ENCODE results near the gene SOX10. TPM values are rescaled to one million over a fixed set of nuclear protein-coding genes. Genes with fewer than 3 reads are reported as not detected.

The SOX10 gene
- total RNA-seq, 2 experiments from 2014 or later, result not detected

- CTCF ChIA-PET, result no interaction called here
- Histone ChIP-seq H3K27ac (ENCODE audit: low read depth in 1 of 2, low read length in 2 of 2) (no peak overlapping the region), H3K27me3 (ENCODE audit: control insufficient read depth in 1 of 2, insufficient read depth in 2 of 2, low read length in 2 of 2) (no peaks in the 10 kb centered on the region), H3K4me1 (ENCODE audit: insufficient read depth, low read length) (no peaks in the 10 kb centered on the region), H3K36me3 (ENCODE audit: insufficient read depth, low read length) (no peaks in the 10 kb centered on the region), H3K9me3 (ENCODE audit: control insufficient read depth in 1 of 2, insufficient read depth in 1 of 2, low read length in 2 of 2) (peaks cover 0 to 4% of the 10 kb centered on the region in 2 experiments), H3K4me3 (ENCODE audit: low read length) (no peak overlapping the region)
- Mint-ChIP-seq H3K4me1 (ENCODE audit: low read depth) (no peaks in the 10 kb centered on the region), H3K27ac (no peak overlapping the region), H3K36me3 (ENCODE audit: low read depth) (peaks cover 7% of the 10 kb centered on the region), H3K27me3 (no peaks in the 10 kb centered on the region), H3K4me3 (no peak overlapping the region), H3K9me3 (no peaks in the 10 kb centered on the region)
- POLR2A ChIA-PET, result no interaction called here
- ATAC-seq (ENCODE audit: poor library complexity), result no peak
- no peak for DNase-seq
- TF ChIP-seq, protein P1, sequence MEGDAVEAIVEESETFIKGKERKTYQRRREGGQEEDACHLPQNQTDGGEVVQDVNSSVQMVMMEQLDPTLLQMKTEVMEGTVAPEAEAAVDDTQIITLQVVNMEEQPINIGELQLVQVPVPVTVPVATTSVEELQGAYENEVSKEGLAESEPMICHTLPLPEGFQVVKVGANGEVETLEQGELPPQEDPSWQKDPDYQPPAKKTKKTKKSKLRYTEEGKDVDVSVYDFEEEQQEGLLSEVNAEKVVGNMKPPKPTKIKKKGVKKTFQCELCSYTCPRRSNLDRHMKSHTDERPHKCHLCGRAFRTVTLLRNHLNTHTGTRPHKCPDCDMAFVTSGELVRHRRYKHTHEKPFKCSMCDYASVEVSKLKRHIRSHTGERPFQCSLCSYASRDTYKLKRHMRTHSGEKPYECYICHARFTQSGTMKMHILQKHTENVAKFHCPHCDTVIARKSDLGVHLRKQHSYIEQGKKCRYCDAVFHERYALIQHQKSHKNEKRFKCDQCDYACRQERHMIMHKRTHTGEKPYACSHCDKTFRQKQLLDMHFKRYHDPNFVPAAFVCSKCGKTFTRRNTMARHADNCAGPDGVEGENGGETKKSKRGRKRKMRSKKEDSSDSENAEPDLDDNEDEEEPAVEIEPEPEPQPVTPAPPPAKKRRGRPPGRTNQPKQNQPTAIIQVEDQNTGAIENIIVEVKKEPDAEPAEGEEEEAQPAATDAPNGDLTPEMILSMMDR (IDR thresholded peaks at IDR 0.05), result no peak
- intact Hi-C loops (cut with DNase I, micrococcal nuclease), result no loop called here
These were observed 1.5 kb upstream of the SOX10 start for GRCh38 chr22:37985751-37986281.

DNA sequence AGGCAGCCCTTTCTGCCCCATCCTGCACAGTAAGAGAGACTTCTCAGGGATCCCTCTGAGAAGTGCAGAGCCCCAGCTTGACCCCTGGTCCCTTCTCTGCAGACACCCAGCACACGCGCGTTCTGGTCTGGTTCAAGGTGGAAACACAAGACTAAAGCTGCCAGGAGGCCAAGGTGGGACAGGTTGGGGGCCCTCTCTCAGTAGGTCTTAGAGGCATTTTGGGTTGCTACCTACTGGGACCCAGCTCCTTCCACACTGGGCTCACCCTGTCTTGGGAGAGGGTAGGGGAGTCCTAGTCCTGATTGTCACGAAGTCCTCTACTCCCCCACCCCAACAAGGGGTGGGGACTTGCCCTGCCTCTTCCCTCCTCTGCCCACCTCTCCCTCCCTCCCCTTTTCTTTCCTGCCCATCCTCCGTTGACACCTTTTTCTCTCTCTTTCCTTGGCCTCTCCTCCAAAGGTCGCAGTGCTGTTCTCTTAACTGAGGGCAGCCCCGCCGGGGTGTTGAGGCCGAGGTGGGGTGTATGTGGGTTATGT is 763 bp upstream of the SOX10 start:
- H3K27me3 Mint-ChIP-seq, result no peaks in the 10 kb centered on the region
- peaks cover 7% of the 10 kb centered on the region for H3K36me3 Mint-ChIP-seq (ENCODE audit: low read depth)
- ATAC-seq (ENCODE audit: poor library complexity) (no peak), DNase-seq (no peak)
- Histone ChIP-seq H3K9me3 (ENCODE audit: control insufficient read depth in 1 of 2, insufficient read depth in 1 of 2, low read length in 2 of 2) (peaks cover 0 to 4% of the 10 kb centered on the region in 2 experiments), H3K36me3 (ENCODE audit: insufficient read depth, low read length) (no peaks in the 10 kb centered on the region), H3K4me1 (ENCODE audit: insufficient read depth, low read length) (no peaks in the 10 kb centered on the region), H3K27ac (ENCODE audit: low read depth in 1 of 2, low read length in 2 of 2) (no peak overlapping the region), H3K27me3 (ENCODE audit: control insufficient read depth in 1 of 2, insufficient read depth in 2 of 2, low read length in 2 of 2) (no peaks in the 10 kb centered on the region), H3K4me3 (ENCODE audit: low read length) (no peak overlapping the region)
- H3K4me1 Mint-ChIP-seq (ENCODE audit: low read depth), result no peaks in the 10 kb centered on the region
- TF ChIP-seq, protein P1 (IDR thresholded peaks at IDR 0.05), result no peak
- CTCF ChIA-PET, result no interaction called here
- POLR2A ChIA-PET, result no interaction called here
- H3K4me3 Mint-ChIP-seq, result no peak overlapping the region
- H3K27ac Mint-ChIP-seq, result no peak overlapping the region
- no peaks in the 10 kb centered on the region for H3K9me3 Mint-ChIP-seq
- intact Hi-C loops (cut with DNase I, micrococcal nuclease), result no loop called here

- peaks cover 0 to 4% of the 10 kb centered on the region in 2 experiments for H3K9me3 ChIP-seq (ENCODE audit: control insufficient read depth in 1 of 2, insufficient read depth in 1 of 2, low read length in 2 of 2)
- ChIA-PET CTCF (no interaction called here), POLR2A (no interaction called here)
- peaks cover 7% of the 10 kb centered on the region for H3K36me3 Mint-ChIP-seq (ENCODE audit: low read depth)
- no peak overlapping the region for H3K4me3 ChIP-seq (ENCODE audit: low read length)
- ATAC-seq (ENCODE audit: poor library complexity) (no peak), DNase-seq (no peak)
- no peaks in the 10 kb centered on the region for H3K4me1 ChIP-seq (ENCODE audit: insufficient read depth, low read length)
- intact Hi-C loops (cut with DNase I, micrococcal nuclease), result no loop called here
- H3K4me3 Mint-ChIP-seq, result no peak overlapping the region
- no peaks in the 10 kb centered on the region for H3K27me3 ChIP-seq (ENCODE audit: control insufficient read depth in 1 of 2, insufficient read depth in 2 of 2, low read length in 2 of 2)
- TF ChIP-seq, protein P1 (IDR thresholded peaks at IDR 0.05), result peak; percentile 15
- no peak overlapping the region for H3K27ac ChIP-seq (ENCODE audit: low read depth in 1 of 2, low read length in 2 of 2)
- H3K27me3 Mint-ChIP-seq, result no peaks in the 10 kb centered on the region
- H3K36me3 ChIP-seq (ENCODE audit: insufficient read depth, low read length), result no peaks in the 10 kb centered on the region
- H3K9me3 Mint-ChIP-seq, result no peaks in the 10 kb centered on the region
- no peaks in the 10 kb centered on the region for H3K4me1 Mint-ChIP-seq (ENCODE audit: low read depth)
- H3K27ac Mint-ChIP-seq, result no peak overlapping the region
These were observed 1.2 kb downstream of the SOX10 start for GRCh38 chr22:37982938-37983859.
